ENCODE measurements around the gene FAM163B.
"Not testable (repeated sequence)": the region's sequence is repeated elsewhere in the genome, so short reads cannot be mapped to it uniquely, and the experiment has no call there.

Gene FAM163B

DNA sequence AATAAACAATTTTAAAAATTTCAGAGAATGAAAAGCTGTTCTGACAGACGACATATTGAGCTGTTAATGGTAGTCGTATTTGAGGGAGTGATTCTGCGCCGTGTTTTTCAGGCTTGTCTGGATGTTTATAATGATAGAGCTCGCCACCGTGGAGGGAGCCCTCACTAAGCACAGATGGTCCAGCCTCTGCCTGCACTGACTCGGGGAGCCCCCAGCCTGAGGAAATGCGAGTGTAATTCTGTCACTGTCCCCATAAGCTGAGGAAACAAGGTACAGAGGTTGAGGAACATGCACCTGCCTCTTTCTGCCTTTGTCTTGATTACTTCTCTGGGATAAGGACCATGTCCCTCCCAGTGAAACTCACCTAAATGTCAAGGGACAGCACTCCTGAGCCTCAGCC, 19.6 kb upstream of the FAM163B start:
- TF ChIP-seq, protein P1, sequence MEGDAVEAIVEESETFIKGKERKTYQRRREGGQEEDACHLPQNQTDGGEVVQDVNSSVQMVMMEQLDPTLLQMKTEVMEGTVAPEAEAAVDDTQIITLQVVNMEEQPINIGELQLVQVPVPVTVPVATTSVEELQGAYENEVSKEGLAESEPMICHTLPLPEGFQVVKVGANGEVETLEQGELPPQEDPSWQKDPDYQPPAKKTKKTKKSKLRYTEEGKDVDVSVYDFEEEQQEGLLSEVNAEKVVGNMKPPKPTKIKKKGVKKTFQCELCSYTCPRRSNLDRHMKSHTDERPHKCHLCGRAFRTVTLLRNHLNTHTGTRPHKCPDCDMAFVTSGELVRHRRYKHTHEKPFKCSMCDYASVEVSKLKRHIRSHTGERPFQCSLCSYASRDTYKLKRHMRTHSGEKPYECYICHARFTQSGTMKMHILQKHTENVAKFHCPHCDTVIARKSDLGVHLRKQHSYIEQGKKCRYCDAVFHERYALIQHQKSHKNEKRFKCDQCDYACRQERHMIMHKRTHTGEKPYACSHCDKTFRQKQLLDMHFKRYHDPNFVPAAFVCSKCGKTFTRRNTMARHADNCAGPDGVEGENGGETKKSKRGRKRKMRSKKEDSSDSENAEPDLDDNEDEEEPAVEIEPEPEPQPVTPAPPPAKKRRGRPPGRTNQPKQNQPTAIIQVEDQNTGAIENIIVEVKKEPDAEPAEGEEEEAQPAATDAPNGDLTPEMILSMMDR (IDR thresholded peaks at IDR 0.05; ENCODE audit: insufficient read depth, low read depth, low read length, missing control alignments) = no peak
- no peak overlapping the region for H3K4me3 ChIP-seq (ENCODE audit: low read length)
- no peak for DNase-seq (ENCODE audit: low read depth)

DNA sequence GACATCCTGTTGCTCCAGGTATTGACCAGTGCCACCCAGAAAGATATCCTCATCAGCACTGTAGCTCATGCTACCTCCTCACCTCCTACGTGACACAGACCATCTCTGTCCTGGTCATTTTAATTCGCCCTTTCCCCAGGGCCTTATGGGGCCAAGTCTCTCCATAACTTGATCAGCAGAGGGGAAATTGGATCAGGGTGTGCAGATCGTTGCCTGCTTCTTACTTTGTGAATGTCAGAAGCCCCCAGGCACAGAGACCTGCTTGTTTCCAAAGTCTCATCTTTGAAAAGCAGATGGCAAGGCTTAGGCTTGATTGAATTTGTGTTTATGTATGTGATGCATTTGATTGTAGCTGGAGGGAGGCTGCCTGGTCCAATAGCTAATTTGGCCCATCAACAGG, 18.2 kb upstream of the FAM163B start:
- DNase-seq (ENCODE audit: low read depth) = no peak
- H3K4me3 ChIP-seq (ENCODE audit: low read length) = no peak overlapping the region
- TF ChIP-seq, protein P1 (IDR thresholded peaks at IDR 0.05; ENCODE audit: insufficient read depth, low read depth, low read length, missing control alignments) = no peak

DNA sequence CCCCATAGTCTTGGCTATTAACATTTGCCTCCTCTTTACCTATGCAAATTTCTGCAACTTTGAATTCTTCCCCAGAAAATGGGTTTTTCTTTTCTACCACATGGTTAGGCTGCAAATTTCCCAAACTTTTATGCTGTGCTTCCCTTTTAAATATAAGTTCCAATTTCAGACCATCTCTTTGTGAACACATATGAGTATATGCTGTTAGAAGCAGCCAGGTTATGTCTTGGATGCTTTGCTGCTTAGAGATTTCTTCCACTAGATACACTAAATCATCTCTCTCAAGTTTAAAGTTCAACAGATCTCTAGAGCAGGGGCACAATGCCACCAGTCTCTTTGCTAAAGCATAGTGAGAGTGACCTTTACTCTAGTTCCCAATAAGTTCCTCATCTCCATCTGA, 16.8 kb upstream of the FAM163B start:
- DNase-seq (ENCODE audit: low read depth); H3K4me3 ChIP-seq (ENCODE audit: low read length): not testable (repeated sequence)

DNA sequence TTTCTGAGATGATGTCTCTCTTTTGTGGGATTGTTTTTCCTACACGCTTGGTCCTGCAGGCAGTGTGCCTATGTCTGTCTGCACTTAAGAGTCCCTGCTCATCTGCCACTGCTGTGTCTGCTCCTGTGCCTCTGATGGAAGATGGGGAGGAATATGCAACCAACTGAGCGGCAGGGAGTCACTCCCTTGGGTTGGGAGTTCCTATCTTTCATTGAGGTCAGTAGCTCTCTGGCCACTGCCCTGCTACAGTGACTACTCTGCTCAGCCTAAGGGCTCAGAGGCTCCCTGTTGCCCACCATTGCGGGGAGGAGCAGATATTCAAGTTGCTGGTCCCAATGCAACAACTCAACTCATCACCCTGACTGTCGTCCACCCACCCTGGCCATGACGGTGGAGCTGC, 13.4 kb upstream of the FAM163B start:
- TF ChIP-seq, protein P1 (IDR thresholded peaks at IDR 0.05; ENCODE audit: insufficient read depth, low read depth, low read length, missing control alignments) = no peak
- no peak for DNase-seq (ENCODE audit: low read depth)
- no peak overlapping the region for H3K4me3 ChIP-seq (ENCODE audit: low read length)

DNA sequence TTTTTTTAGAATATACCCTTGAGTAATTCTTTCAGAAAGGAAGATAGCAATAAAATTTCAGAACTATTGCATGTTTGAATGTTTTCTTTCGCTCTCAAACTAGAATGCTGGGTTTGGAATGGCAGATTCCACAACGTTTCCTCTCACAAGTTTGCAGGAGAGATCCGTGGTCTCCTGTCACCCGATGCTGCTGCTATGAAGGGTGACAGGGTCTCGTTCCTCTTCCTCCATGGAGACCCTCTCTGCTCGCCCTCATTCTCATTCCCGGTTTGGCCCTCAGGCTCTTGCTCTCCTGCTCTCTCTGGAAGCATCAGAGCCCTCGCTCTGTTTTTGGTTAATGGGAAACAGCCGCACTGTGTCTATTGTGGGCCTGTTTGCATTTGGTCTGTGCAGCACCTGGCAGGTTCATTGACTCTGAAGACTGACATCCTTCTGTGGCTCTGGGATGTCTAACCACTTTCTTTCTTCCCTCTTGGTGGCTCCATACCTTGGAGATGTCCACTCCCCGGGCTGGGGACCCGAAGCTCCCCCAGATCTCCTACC, 12.6 kb upstream of the FAM163B start:
- H3K4me3 ChIP-seq (ENCODE audit: low read length) = no peak overlapping the region
- no peak for DNase-seq (ENCODE audit: low read depth)
- TF ChIP-seq, protein P1 (IDR thresholded peaks at IDR 0.05; ENCODE audit: insufficient read depth, low read depth, low read length, missing control alignments) = no peak

DNA sequence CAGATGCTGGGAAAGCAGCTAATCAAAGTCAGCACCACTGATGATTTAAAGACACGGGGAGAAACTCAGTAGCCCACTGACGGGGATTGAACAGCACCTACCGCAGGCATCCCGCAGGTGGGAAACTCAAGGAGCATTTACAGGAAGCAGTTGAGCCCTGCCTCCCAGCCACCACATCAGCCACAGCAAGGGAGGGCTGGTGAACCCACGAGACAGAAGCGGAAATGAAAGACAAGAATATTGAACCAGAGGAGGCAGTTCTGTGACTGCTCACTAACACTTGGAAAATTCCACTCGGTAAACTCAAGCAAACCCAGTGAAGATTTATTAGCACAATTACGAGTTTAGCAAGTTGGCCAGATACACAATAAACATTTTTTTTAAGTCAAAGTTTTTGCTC, 10.6 kb upstream of the FAM163B start:
- no peak overlapping the region for H3K4me3 ChIP-seq (ENCODE audit: low read length)
- TF ChIP-seq, protein P1 (IDR thresholded peaks at IDR 0.05; ENCODE audit: insufficient read depth, low read depth, low read length, missing control alignments) = no peak
- no peak for DNase-seq (ENCODE audit: low read depth)

DNA sequence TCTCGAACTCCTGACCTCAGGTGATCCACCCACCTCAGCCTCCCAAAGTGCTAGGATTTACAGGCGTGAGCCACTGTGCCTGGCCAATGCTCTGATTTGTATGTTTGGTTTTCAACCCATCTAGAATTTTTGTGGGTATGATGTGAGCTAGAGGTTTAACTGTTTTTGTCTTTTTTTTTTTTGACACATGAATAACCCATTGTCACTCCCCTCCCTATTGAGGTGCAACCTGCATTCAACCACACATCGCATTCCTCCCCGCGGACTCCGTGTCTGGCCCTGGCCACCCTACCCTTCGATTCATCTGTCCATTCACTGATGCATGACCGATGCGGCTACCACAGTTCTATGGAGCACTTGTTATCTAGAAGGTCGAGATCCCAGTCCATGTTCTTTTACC, 9.5 kb upstream of the FAM163B start:
- TF ChIP-seq, protein P1 (IDR thresholded peaks at IDR 0.05; ENCODE audit: insufficient read depth, low read depth, low read length, missing control alignments) = no peak
- H3K4me3 ChIP-seq (ENCODE audit: low read length) = no peak overlapping the region
- no peak for DNase-seq (ENCODE audit: low read depth)

All from epithelial cell of esophagus (primary cell).